ENCODE measurements around the gene DHX32. TPM values are rescaled to one million over a fixed set of nuclear protein-coding genes. Genes with fewer than 3 reads are reported as not detected.

The DHX32 gene
- total RNA-seq, 1 experiment from 2014 or later = 12.0 TPM

DNA sequence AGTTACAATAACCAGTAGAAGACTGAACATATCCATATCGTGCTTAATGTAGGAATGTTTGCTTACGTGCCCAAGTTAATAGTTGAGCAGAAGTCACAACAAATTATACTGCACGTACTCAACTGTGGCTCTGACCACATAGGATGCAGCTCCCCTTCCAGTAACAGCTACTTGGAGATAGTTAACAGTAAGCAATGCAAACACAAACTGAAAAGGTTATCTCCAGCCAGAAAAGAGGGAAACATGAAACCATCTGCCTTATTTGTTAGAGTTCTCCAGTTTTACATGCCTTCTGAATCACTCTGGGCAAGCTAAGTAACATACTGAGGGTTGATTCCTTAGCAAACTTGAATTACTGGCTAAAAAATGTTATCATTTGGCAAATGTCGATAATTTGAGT lies 9.8 kb downstream of the DHX32 start:
- TF ChIP-seq CTCF (conservative IDR thresholded peaks at IDR 0.05) = no peak
- DNase-seq = no peak
- Histone ChIP-seq H3K23me2 (ENCODE audit: insufficient read length, low read depth, low read length, poor library complexity, severe bottlenecking) (no peaks in the 10 kb centered on the region), H3K27ac (ENCODE audit: insufficient read length, low read depth, low read length) (no peak overlapping the region), H2BK15ac (ENCODE audit: low read depth, low read length) (no peak overlapping the region), H4K20me1 (ENCODE audit: control insufficient read depth, insufficient read depth, insufficient read length) (no peaks in the 10 kb centered on the region), H2BK12ac (ENCODE audit: insufficient read length, low read depth, low read length) (no peak overlapping the region), H2AK5ac (ENCODE audit: insufficient read length, low read length) (no peak overlapping the region), H2BK120ac (ENCODE audit: low read depth, low read length, poor library complexity, severe bottlenecking) (no peak overlapping the region), H3K56ac (ENCODE audit: insufficient read length, low read depth, low read length) (no peak overlapping the region), H3K79me2 (ENCODE audit: insufficient read depth, low read length) (no peaks in the 10 kb centered on the region), H3T11ph (ENCODE audit: low read length) (no peak overlapping the region), H4K5ac (ENCODE audit: insufficient read length, low read depth, low read length) (no peak overlapping the region), H3K18ac (ENCODE audit: insufficient read length, low read depth, low read length) (no peak overlapping the region), H2BK20ac (ENCODE audit: low read depth, low read length, poor library complexity, severe bottlenecking) (no peak overlapping the region), H4K91ac (ENCODE audit: insufficient read length, low read depth, low read length) (no peak overlapping the region), H3K4me1 (ENCODE audit: insufficient read depth, low read length) (no peaks in the 10 kb centered on the region), H2AFZ (ENCODE audit: low read length) (no peak overlapping the region), H3K79me1 (ENCODE audit: insufficient read depth, low read depth, low read length, poor library complexity, severe bottlenecking) (no peaks in the 10 kb centered on the region), H3K23ac (ENCODE audit: insufficient read length, low read depth, low read length) (no peak overlapping the region), H3K9me3 (ENCODE audit: control insufficient read depth, low read depth, low read length) (peaks cover 9% of the 10 kb centered on the region), H3K9ac (ENCODE audit: extremely low read depth, insufficient read length, low read length) (no peak overlapping the region), H3K14ac (ENCODE audit: insufficient read depth, low read length) (no peak overlapping the region), H3K27me3 (ENCODE audit: insufficient read depth, low read length) (no peaks in the 10 kb centered on the region), H3K4ac (ENCODE audit: low read depth, low read length) (no peak overlapping the region), H3K4me2 (ENCODE audit: insufficient read depth, insufficient read length, low read length) (no peak overlapping the region), H4K8ac (replicated peaks; ENCODE audit: insufficient read length, low read depth, low read length) (no peak overlapping the region), H2BK5ac (ENCODE audit: insufficient read length, low read length) (no peak overlapping the region)
- Mint-ChIP-seq H3K27ac (no peak overlapping the region), H3K4me1 (peaks cover 0 to 5% of the 10 kb centered on the region in 2 experiments; a peak in 1 of 4 replicates), H3K36me3 (ENCODE audit: insufficient read depth in 1 of 3, low read depth in 3 of 3) (peaks cover 24 to 28% (median 26%) of the 10 kb centered on the region in 3 experiments), H3K27me3 (ENCODE audit: low read depth) (no peaks in the 10 kb centered on the region), H3K4me3 (no peak overlapping the region), H3K9me3 (peaks cover 17 to 19% of the 10 kb centered on the region in 2 experiments)
- no CpG with 5 or more reads among the region's 4 CpGs for WGBS (ENCODE audit: extremely low coverage, insufficient read length, low lambda C conversion rate)
